H9 (cell line): Measurements from ENCODE around the gene SPIB. TPM values are rescaled to one million over a fixed set of nuclear protein-coding genes. Genes with fewer than 3 reads are reported as not detected.

Source experiments
- DNase-seq: peaks from one replicate; pipeline ENCODE4 v3.0.0-alpha.2; 2017
- H2AFZ ChIP-seq: one replicate; pipeline ENCODE4 v1.6.1; 2013; ENCODE audit warnings: mild to moderate bottlenecking, low read length, control low read depth, moderate library complexity
- H2AK5ac ChIP-seq: 2 replicates; pipeline ENCODE4 v1.6.1; 2013; ENCODE audit warnings: low read length, control low read depth, mixed read lengths; ENCODE audit not compliant: insufficient read length
- H2BK120ac ChIP-seq: one replicate; pipeline ENCODE4 v1.6.1; 2013; ENCODE audit warnings: low read depth, mild to moderate bottlenecking, low read length, control low read depth, inconsistent platforms; ENCODE audit not compliant: poor library complexity, severe bottlenecking
- H2BK12ac ChIP-seq: 2 replicates; pipeline ENCODE4 v1.6.1; 2013; ENCODE audit warnings: low read length, control low read depth, mixed read lengths, low read depth; ENCODE audit not compliant: insufficient read length
- H2BK15ac ChIP-seq: 2 replicates; pipeline ENCODE4 v1.6.1; 2013; ENCODE audit warnings: low read depth, low read length, control low read depth
- H2BK20ac ChIP-seq: one replicate; pipeline ENCODE4 v1.6.1; 2013; ENCODE audit warnings: low read depth, mild to moderate bottlenecking, low read length, control low read depth, inconsistent platforms; ENCODE audit not compliant: poor library complexity, severe bottlenecking
- H2BK5ac ChIP-seq: 2 replicates; pipeline ENCODE4 v1.6.1; 2013; ENCODE audit warnings: low read length, control low read depth, mixed read lengths; ENCODE audit not compliant: insufficient read length
- H3K14ac ChIP-seq: 2 replicates; pipeline ENCODE4 v1.6.1; 2013; ENCODE audit warnings: low read length, control low read depth; ENCODE audit not compliant: insufficient read depth
- H3K18ac ChIP-seq: 2 replicates; pipeline ENCODE4 v1.6.1; 2013; ENCODE audit warnings: low read depth, mild to moderate bottlenecking, mixed read lengths, low read length, control low read depth; ENCODE audit not compliant: insufficient read length
- H3K23ac ChIP-seq: 2 replicates; pipeline ENCODE4 v1.6.1; 2013; ENCODE audit warnings: low read length, control low read depth, mixed read lengths, low read depth; ENCODE audit not compliant: insufficient read length
- H3K23me2 ChIP-seq: 2 replicates; pipeline ENCODE4 v1.6.1; 2013; ENCODE audit warnings: low read depth, mild to moderate bottlenecking, mixed read lengths, low read length, control low read depth; ENCODE audit not compliant: insufficient read length, poor library complexity, severe bottlenecking
- H3K27ac ChIP-seq: 2 replicates; pipeline ENCODE4 v1.5.1; 2013; ENCODE audit warnings: low read length, control low read depth, mixed read lengths, low read depth; ENCODE audit not compliant: insufficient read length
- H3K27me3 ChIP-seq: 2 replicates; pipeline ENCODE4 v1.6.1; 2013; ENCODE audit warnings: low read length, control low read depth, inconsistent platforms; ENCODE audit not compliant: insufficient read depth
- H3K4ac ChIP-seq: 2 replicates; pipeline ENCODE4 v1.6.1; 2013; ENCODE audit warnings: low read depth, mild to moderate bottlenecking, control low read depth, inconsistent platforms, low read length, moderate library complexity
- H3K4me1 ChIP-seq: 2 replicates; pipeline ENCODE4 v1.6.1; 2013; ENCODE audit warnings: low read length, control low read depth, inconsistent platforms; ENCODE audit not compliant: insufficient read depth
- H3K4me2 ChIP-seq: 2 replicates; pipeline ENCODE4 v1.6.1; 2013; ENCODE audit warnings: low read length, control low read depth, mixed read lengths; ENCODE audit not compliant: insufficient read length, insufficient read depth
- H3K56ac ChIP-seq: 2 replicates; pipeline ENCODE4 v1.6.1; 2013; ENCODE audit warnings: low read depth, mild to moderate bottlenecking, mixed read lengths, low read length, control low read depth; ENCODE audit not compliant: insufficient read length
- H3K79me1 ChIP-seq: 2 replicates; pipeline ENCODE4 v1.6.1; 2013; ENCODE audit warnings: low read depth, mild to moderate bottlenecking, moderate library complexity, low read length, control low read depth, inconsistent platforms; ENCODE audit not compliant: insufficient read depth, poor library complexity, severe bottlenecking
- H3K79me2 ChIP-seq: 2 replicates; pipeline ENCODE4 v1.6.1; 2013; ENCODE audit warnings: low read length, control low read depth, inconsistent platforms; ENCODE audit not compliant: insufficient read depth
- H3K9ac ChIP-seq: 2 replicates; pipeline ENCODE4 v1.6.1; 2013; ENCODE audit warnings: low read length, control low read depth, mixed read lengths; ENCODE audit not compliant: insufficient read length; ENCODE audit errors: extremely low read depth
- H3K9me3 ChIP-seq: one replicate; pipeline ENCODE4 v1.6.1; 2013; ENCODE audit warnings: low read depth, low read length, inconsistent platforms; ENCODE audit not compliant: control insufficient read depth
- H3T11ph ChIP-seq: one replicate; pipeline ENCODE4 v1.6.1; 2013; ENCODE audit warnings: mild to moderate bottlenecking, low read length, control low read depth, inconsistent platforms
- H4K20me1 ChIP-seq: one replicate; pipeline ENCODE4 v1.6.1; 2013; ENCODE audit not compliant: control insufficient read depth, insufficient read length, insufficient read depth
- H4K5ac ChIP-seq: 2 replicates; pipeline ENCODE4 v1.6.1; 2013; ENCODE audit warnings: low read depth, mild to moderate bottlenecking, mixed read lengths, low read length, control low read depth; ENCODE audit not compliant: insufficient read length
- H4K8ac ChIP-seq: replicated peaks from 2 replicates; pipeline ENCODE4 v1.6.1; 2013; ENCODE audit warnings: low read length, control low read depth, mixed read lengths, low read depth; ENCODE audit not compliant: insufficient read length
- H4K91ac ChIP-seq: 2 replicates; pipeline ENCODE4 v1.6.1; 2013; ENCODE audit warnings: low read depth, mild to moderate bottlenecking, moderate library complexity, mixed read lengths, low read length, control low read depth; ENCODE audit not compliant: insufficient read length
- H3K27ac Mint-ChIP-seq, 3 experiments: 2 replicates in 2 of 3; 3 replicates in 1 of 3; pipeline ENCODE4 v1.8.0; 2020 to 2021; ENCODE audit warnings: mixed read lengths in 3 of 3, mild to moderate bottlenecking in 1 of 3, moderate library complexity in 1 of 3
- H3K27me3 Mint-ChIP-seq: 2 replicates; pipeline ENCODE4 v1.8.0; 2021; ENCODE audit warnings: low read depth, mild to moderate bottlenecking, moderate library complexity, mixed read lengths
- H3K36me3 Mint-ChIP-seq, 3 experiments: 2 replicates in 2 of 3; 3 replicates in 1 of 3; pipeline ENCODE4 v1.8.0; 2020 to 2021; ENCODE audit warnings: low read depth in 3 of 3, mixed read lengths in 3 of 3; ENCODE audit not compliant: insufficient read depth in 1 of 3
- H3K4me1 Mint-ChIP-seq, 2 experiments: 2 replicates each; pipeline ENCODE4 v1.8.0; 2020; ENCODE audit warnings: mixed read lengths in 2 of 2
- H3K4me3 Mint-ChIP-seq, 2 experiments: 2 replicates in 1 of 2; 3 replicates in 1 of 2; pipeline ENCODE4 v1.8.0; 2020 to 2021; ENCODE audit warnings: mild to moderate bottlenecking in 2 of 2, mixed read lengths in 2 of 2, moderate library complexity in 1 of 2
- H3K9me3 Mint-ChIP-seq, 2 experiments: 2 replicates in 1 of 2; 3 replicates in 1 of 2; pipeline ENCODE4 v1.8.0; 2020; ENCODE audit warnings: mild to moderate bottlenecking in 2 of 2, mixed read lengths in 2 of 2, moderate library complexity in 1 of 2
- CTCF ChIP-seq: fragments of 200-600 bp; sonication (generic); conservative IDR thresholded peaks from 3 replicates; pipeline ENCODE4 v1.8.0; 2021; ENCODE audit warnings: antibody characterized with exemption, mild to moderate bottlenecking
- WGBS: extraction: QIAGEN DNeasy Blood & Tissue Kit; methylation state at CpG from one replicate; pipeline ENCODE4 v1.1.7; 2013; ENCODE audit warnings: missing lambda C conversion rate, low lambda C conversion rate, mixed read lengths; ENCODE audit not compliant: insufficient read length; ENCODE audit errors: extremely low coverage; 5-methylcytosine and 5-hydroxymethylcytosine counted together
- total RNA-seq: library from RNA; stranded (reverse); gene quantifications from 2 replicates; pipeline ENCODE4 v1.2.1, GENCODE V29; 2021

The SPIB gene
- total RNA-seq, 1 experiment from 2014 or later: 33.3 TPM

DNA sequence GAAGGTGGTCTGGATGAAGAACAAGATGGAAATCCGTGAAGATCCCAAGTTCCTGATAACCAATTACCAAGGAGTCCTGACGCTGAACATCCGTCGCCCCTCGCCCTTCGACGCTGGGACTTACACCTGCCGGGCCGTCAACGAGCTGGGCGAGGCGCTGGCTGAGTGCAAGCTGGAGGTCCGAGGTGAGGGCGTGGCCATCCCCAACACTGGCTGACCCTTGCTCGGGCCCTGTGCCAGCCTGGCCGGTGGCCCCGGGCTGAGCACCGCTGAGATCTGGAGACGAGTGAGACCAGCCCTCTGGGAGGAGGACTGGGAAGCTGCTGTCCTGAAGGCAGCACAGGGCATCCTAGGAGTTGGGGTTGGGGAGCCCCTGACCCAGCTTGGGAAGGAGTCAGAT, 45.6 kb downstream of the SPIB start:
- peaks cover 10% of the 10 kb centered on the region for H3K27me3 Mint-ChIP-seq
- H3K4me3 Mint-ChIP-seq: no peak overlapping the region
- Histone ChIP-seq H3K27me3 (no peaks in the 10 kb centered on the region), H3T11ph (no peak overlapping the region), H3K23me2 (no peaks in the 10 kb centered on the region), H3K56ac (no peak overlapping the region), H3K14ac (no peak overlapping the region; the same call in 1 of the 2 replicates), H2BK5ac (no peak overlapping the region), H4K8ac (no peak overlapping the region), H2AK5ac (no peak overlapping the region), H2BK15ac (no peak overlapping the region), H3K4ac (no peak overlapping the region), H4K20me1 (no peaks in the 10 kb centered on the region), H2BK20ac (no peak overlapping the region), H3K18ac (no peak overlapping the region), H3K4me1 (no peaks in the 10 kb centered on the region), H4K5ac (no peak overlapping the region), H3K9ac (no peak overlapping the region), H2AFZ (no peak overlapping the region), H3K79me2 (no peaks in the 10 kb centered on the region), H4K91ac (no peak overlapping the region), H3K9me3 (no peaks in the 10 kb centered on the region), H3K4me2 (no peak overlapping the region), H3K23ac (no peak overlapping the region), H2BK120ac (no peak overlapping the region), H2BK12ac (no peak overlapping the region), H3K79me1 (no peaks in the 10 kb centered on the region), H3K27ac (no peak overlapping the region)
- H3K27ac Mint-ChIP-seq: no peak overlapping the region
- no peak for TF ChIP-seq CTCF
- no peaks in the 10 kb centered on the region; a peak in 1 of 7 replicates for H3K36me3 Mint-ChIP-seq
- H3K9me3 Mint-ChIP-seq: no peaks in the 10 kb centered on the region; a peak in 1 of 5 replicates
- peaks cover 9 to 12% of the 10 kb centered on the region in 2 experiments for H3K4me1 Mint-ChIP-seq
- no CpG with 5 or more reads among the region's 19 CpGs for WGBS
- no peak for DNase-seq
